ENCODE measurements around the gene SEMA5A.

DNA sequence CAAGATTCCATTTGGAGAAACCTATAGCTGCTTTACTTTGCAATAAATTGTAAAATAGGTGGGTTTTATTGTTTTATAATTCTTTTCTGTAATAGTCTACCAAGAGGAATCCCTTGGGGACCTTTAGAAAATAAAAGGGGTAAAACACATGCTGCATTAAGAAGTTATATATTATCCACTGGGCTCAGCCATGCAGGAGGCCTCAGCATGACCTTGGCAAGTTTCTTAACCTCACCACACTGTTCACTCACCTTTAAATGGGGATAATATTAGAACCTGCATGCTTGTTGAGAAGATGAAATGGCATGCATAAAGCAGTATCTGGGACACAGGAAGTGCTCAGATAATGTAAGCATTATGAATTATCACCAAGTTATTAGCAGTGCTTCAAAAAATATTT lies 120.2 kb downstream of the SEMA5A start:
- TF ChIP-seq, protein P1, sequence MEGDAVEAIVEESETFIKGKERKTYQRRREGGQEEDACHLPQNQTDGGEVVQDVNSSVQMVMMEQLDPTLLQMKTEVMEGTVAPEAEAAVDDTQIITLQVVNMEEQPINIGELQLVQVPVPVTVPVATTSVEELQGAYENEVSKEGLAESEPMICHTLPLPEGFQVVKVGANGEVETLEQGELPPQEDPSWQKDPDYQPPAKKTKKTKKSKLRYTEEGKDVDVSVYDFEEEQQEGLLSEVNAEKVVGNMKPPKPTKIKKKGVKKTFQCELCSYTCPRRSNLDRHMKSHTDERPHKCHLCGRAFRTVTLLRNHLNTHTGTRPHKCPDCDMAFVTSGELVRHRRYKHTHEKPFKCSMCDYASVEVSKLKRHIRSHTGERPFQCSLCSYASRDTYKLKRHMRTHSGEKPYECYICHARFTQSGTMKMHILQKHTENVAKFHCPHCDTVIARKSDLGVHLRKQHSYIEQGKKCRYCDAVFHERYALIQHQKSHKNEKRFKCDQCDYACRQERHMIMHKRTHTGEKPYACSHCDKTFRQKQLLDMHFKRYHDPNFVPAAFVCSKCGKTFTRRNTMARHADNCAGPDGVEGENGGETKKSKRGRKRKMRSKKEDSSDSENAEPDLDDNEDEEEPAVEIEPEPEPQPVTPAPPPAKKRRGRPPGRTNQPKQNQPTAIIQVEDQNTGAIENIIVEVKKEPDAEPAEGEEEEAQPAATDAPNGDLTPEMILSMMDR (IDR thresholded peaks at IDR 0.05) = no peak
- TF ChIP-seq POLR2A (IDR thresholded peaks at IDR 0.05) = no peak

All from breast epithelium (tissue), 3 donors.